GM15510 (cell line): ENCODE measurements around the gene RCL1.

Source experiments
- POLR2A ChIP-seq: IDR thresholded peaks from 3 replicates; pipeline ENCODE4 v1.6.1; 2011; ENCODE audit warnings: borderline replicate concordance; ENCODE audit not compliant: insufficient read length; ENCODE audit errors: extremely low read depth

RCL1 gene

GRCh38 chr9:4865681-4866080, 72.9 kb downstream of the RCL1 start:
- no peak for TF ChIP-seq POLR2A

DNA sequence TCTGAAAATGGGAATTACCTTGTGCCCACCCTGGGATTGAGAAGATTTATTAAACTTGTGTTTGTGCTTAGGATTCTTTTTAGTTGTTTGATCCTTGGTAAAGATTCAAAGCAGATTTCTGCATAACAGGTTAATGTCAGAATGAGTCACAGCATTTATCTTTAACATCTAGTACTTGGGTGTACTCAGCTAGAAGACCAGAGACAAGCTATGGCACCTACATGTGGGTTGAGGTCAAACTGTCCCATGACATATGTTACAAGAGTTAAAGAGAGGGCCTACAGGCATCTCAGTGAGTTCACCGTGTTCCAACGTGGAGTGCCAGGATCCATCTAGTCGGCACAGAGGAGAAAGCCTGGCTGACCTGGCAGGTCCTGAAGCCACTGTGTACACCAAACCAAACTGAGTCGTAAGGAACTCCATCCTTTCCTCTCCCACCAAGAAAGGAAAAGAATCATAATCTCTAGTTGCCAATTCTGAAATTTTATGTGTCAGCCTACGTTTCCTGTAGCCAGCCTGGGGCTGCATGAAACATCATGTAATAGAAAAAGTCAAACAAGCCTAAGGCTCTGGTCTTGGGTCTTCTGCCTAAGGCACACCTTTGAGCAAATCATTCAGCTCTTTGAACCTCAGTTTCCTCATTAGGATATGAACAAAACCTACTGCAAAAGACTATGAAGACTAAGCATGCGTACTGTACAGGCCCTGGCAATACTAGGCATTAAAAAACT, 73.7 kb downstream of the RCL1 start:
- no peak for TF ChIP-seq POLR2A

DNA sequence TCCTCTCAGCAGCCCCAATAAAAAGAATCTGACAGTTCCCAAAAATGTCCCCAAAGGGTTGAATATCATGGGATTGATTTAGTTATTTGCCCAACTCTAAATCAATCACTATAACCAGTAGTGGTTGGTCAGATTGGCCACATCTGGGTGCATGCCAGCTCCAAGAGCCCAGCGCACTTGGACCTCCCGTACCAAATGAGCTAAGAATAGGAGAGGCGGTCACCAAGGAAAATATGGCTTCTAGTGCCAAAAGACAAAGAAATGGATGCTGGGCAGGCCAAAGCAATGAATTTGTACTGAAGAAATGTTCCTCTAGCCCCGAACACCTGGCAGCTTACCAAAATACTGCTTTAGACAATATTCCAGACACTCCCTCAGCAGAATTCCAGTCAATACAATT, 80.3 kb downstream of the RCL1 start:
- no peak for TF ChIP-seq POLR2A

DNA sequence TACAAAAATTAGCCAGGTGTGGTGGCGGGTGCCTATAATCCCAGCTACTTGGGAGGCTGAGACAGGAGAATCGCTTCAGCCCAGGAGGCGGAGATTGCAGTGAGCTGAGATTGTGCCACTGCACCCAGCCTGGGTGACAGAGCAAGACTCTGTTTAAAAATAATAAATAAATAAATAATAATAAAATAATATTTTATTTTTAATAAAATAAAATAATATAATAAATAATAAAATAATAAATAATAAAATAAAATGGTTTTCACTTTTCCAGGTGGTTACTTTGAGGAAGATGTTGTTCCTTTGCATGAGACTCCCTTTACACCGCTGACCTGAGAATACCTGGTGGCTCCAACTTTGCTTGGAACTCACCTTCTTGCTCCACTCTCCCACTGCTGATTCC, 82.8 kb downstream of the RCL1 start:
- TF ChIP-seq POLR2A, result no peak

DNA sequence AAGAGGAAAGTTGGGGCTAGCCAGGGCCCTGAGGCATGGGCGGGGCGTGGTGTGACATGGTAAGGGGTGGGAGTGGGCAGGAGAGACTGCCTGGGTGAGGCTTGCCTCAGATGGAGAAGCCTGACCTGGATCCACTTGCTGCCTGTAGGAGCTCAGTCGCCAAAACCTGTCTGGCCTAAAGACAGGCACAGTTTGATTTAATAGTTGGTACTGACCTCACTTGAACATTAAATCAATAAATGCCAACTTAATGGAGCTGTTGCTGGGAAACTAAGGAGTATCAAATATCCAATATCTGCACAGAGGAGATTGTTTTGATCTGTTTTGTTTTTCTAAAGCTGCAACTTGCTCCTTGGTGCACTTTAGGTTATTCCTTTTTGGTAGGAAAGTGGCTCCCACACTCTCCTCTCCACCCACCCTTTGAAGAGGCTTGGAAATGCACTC, 86.4 kb downstream of the RCL1 start:
- no peak for TF ChIP-seq POLR2A

DNA sequence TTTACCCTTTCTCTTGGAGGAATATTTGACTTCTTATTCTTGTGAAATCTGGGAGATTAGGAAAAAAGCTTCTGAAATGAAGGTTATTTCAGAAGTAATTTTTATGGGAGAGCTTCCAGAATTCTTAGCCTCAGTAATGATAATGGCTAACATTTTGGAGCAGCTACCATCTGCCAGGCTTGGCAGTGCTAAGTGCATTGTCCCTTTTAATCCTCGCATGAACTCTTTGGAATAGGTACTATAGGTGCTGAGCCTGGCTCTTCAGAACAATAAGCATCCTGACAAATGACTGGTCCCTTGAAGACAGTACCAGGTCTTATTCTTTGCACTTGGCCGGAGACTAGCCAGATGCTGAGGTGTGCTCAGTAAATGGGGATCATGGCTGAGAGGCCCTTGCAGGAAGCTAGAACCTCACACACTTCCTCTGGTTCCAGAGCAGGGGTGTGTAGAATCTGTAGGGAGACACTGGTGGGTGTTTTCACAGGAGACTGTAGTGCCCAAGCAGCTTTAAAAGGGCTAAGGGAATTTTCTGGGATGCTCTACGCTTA, 90.7 kb downstream of the RCL1 start:
- no peak for TF ChIP-seq POLR2A

- no peak for TF ChIP-seq POLR2A
These were observed 94.0 kb downstream of the RCL1 start for GRCh38 chr9:4886698-4887097.

- TF ChIP-seq POLR2A, result no peak
These were observed 94.8 kb downstream of the RCL1 start for GRCh38 chr9:4887556-4887955.

DNA sequence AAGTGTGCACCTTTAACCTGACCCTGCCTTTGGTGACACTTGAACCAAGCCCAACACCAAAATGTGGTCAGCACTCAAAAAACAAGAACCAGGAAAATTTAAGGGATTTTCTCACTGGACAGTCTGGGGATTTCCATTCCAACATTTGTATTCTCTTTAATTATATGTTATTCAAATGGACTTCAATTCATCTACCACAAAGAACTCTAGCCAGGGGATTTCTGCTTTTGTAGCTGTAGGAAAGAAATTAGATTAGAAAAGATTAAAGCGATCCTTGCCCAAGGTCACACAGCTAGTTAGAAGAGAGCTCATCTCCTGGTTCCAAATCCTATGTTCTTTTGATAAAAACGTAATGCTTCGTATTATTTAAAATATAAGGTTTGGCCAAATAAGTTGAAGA, 97.5 kb downstream of the RCL1 start:
- no peak for TF ChIP-seq POLR2A

DNA sequence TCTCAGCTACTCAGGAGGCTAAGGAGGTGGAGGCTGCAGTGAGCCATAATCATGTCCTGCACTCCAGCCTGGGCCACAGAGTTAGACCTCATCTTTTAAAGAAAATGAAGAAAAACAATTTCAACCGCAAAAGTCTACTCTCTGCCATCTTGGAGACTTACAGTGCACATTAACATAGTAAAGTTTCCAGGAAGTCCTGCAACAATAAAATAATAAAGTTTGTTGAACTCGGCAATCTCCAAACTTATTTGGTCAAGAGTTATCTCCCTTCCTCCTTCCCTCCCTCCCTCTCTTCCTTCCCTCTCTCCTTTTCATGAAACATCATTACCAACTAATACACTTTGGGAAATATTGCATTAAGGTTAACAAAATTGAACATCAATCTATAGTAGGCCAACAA, 98.2 kb downstream of the RCL1 start:
- no peak for TF ChIP-seq POLR2A

DNA sequence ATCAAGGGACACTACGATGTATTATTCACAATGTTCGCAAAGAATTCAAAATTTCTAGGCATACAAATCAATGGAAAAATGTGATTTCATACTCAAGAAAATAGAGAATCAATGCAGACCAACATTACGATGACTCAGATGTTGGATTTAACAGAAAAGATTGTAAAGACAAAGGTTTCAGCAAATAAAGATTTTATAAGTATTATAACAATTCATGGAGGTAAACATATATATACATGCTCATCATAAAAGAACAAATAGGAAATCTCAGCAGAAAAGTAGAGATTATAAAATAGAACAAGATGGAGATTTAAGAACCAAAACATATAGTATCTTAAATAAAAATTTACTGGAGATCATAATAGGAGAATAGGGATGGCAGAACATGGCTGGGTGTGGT, 98.9 kb downstream of the RCL1 start:
- TF ChIP-seq POLR2A, result no peak

- no peak for TF ChIP-seq POLR2A
These were observed 99.9 kb downstream of the RCL1 start for GRCh38 chr9:4892501-4893194.

DNA sequence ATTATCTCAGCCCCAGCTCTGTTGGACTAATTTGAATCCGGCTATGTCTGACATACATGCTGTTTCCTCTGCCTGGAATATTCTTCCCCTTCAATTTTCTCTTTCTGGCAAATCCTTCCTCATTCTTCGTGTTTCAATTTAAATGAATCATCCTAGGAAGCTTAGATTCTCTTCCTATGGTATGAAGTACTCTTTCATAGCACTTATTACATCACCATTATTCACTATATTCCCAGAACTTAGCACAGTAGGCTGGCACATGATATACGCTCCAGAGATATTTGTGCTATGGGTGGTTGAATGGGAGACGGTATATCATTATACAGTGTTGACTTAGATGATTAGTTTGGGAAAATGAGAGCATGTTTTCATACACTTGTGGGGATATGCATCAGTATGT, 101.3 kb downstream of the RCL1 start:
- no peak for TF ChIP-seq POLR2A

GRCh38 chr9:4902135-4902475, 109.4 kb downstream of the RCL1 start:
- no peak for TF ChIP-seq POLR2A

GRCh38 chr9:4904322-4905134, 111.8 kb downstream of the RCL1 start:
- no peak for TF ChIP-seq POLR2A
